ENCODE data around the gene ALG12. TPM values are rescaled to one million over a fixed set of nuclear protein-coding genes. Genes with fewer than 3 reads are reported as not detected.

Gene ALG12
- total and polyA plus RNA-seq, 2 experiments from 2014 or later: 18.7 to 23.3 TPM

DNA sequence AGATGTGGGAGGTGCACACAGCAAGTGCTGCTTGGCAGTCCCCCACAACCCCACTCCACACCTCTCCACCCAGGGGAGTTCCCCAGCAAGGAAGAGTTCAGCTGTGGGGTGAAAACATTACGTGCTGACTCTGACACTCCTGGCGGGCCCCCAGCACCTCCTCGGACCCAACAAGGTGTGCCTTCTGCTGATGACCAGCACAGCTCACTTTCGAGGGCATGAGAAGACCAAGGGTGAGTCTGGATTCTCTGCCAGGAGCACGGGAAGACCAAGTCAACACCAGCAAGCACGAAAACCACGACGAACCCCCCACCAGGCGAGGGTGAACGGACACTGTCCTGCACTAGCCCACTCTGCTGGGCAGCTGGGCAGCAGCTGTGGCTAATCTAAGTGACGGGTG, 1.4 kb downstream of the ALG12 start (continued):
- TF ChIP-seq, protein P1, sequence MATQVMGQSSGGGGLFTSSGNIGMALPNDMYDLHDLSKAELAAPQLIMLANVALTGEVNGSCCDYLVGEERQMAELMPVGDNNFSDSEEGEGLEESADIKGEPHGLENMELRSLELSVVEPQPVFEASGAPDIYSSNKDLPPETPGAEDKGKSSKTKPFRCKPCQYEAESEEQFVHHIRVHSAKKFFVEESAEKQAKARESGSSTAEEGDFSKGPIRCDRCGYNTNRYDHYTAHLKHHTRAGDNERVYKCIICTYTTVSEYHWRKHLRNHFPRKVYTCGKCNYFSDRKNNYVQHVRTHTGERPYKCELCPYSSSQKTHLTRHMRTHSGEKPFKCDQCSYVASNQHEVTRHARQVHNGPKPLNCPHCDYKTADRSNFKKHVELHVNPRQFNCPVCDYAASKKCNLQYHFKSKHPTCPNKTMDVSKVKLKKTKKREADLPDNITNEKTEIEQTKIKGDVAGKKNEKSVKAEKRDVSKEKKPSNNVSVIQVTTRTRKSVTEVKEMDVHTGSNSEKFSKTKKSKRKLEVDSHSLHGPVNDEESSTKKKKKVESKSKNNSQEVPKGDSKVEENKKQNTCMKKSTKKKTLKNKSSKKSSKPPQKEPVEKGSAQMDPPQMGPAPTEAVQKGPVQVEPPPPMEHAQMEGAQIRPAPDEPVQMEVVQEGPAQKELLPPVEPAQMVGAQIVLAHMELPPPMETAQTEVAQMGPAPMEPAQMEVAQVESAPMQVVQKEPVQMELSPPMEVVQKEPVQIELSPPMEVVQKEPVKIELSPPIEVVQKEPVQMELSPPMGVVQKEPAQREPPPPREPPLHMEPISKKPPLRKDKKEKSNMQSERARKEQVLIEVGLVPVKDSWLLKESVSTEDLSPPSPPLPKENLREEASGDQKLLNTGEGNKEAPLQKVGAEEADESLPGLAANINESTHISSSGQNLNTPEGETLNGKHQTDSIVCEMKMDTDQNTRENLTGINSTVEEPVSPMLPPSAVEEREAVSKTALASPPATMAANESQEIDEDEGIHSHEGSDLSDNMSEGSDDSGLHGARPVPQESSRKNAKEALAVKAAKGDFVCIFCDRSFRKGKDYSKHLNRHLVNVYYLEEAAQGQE (IDR thresholded peaks at IDR 0.05; ENCODE audit: unreplicated experiment): no peak
- no peak for TF ChIP-seq EZH2phosphoT487 (IDR thresholded peaks at IDR 0.05; ENCODE audit: unreplicated experiment)
- no peak for TF ChIP-seq ZNF114 (CRISPR knock-in tag; IDR thresholded peaks at IDR 0.05)
- no peak for TF ChIP-seq CREB1 (CRISPR knock-in tag; IDR thresholded peaks at IDR 0.05; ENCODE audit: low read depth)
- no peak for TF ChIP-seq STAT1 (IDR thresholded peaks at IDR 0.05; ENCODE audit: unreplicated experiment)
- no peak for TF ChIP-seq JUNB (IDR thresholded peaks at IDR 0.05; ENCODE audit: unreplicated experiment)
- TF ChIP-seq, protein P2, sequence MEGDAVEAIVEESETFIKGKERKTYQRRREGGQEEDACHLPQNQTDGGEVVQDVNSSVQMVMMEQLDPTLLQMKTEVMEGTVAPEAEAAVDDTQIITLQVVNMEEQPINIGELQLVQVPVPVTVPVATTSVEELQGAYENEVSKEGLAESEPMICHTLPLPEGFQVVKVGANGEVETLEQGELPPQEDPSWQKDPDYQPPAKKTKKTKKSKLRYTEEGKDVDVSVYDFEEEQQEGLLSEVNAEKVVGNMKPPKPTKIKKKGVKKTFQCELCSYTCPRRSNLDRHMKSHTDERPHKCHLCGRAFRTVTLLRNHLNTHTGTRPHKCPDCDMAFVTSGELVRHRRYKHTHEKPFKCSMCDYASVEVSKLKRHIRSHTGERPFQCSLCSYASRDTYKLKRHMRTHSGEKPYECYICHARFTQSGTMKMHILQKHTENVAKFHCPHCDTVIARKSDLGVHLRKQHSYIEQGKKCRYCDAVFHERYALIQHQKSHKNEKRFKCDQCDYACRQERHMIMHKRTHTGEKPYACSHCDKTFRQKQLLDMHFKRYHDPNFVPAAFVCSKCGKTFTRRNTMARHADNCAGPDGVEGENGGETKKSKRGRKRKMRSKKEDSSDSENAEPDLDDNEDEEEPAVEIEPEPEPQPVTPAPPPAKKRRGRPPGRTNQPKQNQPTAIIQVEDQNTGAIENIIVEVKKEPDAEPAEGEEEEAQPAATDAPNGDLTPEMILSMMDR (conservative IDR thresholded peaks at IDR 0.05; ENCODE audit: low read depth in 2 of 2): no peak
- TF ChIP-seq ZNF331 (CRISPR knock-in tag; IDR thresholded peaks at IDR 0.05; ENCODE audit: low read depth): no peak

DNA sequence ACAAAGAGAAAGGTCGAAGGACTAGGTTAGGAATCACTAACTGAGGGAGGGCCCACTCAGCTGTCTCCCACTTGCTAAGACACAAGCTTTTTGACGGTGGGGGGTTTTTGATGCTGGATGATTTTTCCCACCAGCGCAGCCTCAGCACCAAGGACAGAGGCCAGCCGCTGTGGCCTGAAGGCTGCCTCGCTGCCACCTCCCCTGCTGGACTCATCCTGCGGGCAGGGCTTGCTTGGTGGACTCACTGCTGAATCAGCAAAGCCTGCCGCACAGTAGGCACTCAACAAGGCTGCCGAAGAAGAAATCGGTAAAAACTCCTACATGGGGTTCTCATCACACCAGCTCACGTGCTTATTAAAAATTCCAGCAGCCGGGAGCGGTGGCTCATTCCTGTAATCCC, 2.6 kb downstream of the ALG12 start:
- peak; percentile 48 for DNase-seq (ENCODE audit: low spot score)

More for the DNA sequence above, 2.6 kb downstream of the ALG12 start:
- ATAC-seq: no peak
- Histone ChIP-seq H2AFZ (no peak overlapping the region), H3K4me2 (no peak overlapping the region), H4K20me1 (replicated peaks; ENCODE audit: insufficient read depth) (no peaks in the 10 kb centered on the region; the same call in 1 of the 2 replicates), H3K4me1 (ENCODE audit: insufficient read depth) (no peaks in the 10 kb centered on the region; the same call in 1 of the 2 replicates), H3F3A (replicated peaks; ENCODE audit: low read depth) (peaks cover 6% of the 10 kb centered on the region; the same call in 1 of the 2 replicates), H3K27ac (ENCODE audit: low read depth) (no peak overlapping the region), H3K27me3 (ENCODE audit: insufficient read depth) (no peaks in the 10 kb centered on the region), H3K9me2 (ENCODE audit: insufficient read depth) (no peaks in the 10 kb centered on the region), H3K4me3 (no peak overlapping the region), H3K36me3 (ENCODE audit: insufficient read depth) (no peaks in the 10 kb centered on the region), H3K79me2 (replicated peaks; ENCODE audit: insufficient read depth) (peaks cover 17% of the 10 kb centered on the region)
- Mint-ChIP-seq H3K27me3 (ENCODE audit: insufficient read depth, low read depth, poor library complexity) (peaks cover 11% of the 10 kb centered on the region), H3K27ac (no peak overlapping the region), H3K9me3 (no peaks in the 10 kb centered on the region), H3K36me3 (ENCODE audit: low read depth) (no peaks in the 10 kb centered on the region; the same call in 2 of the 3 replicates), H3K4me3 (no peak overlapping the region), H3K4me1 (no peaks in the 10 kb centered on the region; the same call in 2 of the 3 replicates)
- TF ChIP-seq, protein P3, sequence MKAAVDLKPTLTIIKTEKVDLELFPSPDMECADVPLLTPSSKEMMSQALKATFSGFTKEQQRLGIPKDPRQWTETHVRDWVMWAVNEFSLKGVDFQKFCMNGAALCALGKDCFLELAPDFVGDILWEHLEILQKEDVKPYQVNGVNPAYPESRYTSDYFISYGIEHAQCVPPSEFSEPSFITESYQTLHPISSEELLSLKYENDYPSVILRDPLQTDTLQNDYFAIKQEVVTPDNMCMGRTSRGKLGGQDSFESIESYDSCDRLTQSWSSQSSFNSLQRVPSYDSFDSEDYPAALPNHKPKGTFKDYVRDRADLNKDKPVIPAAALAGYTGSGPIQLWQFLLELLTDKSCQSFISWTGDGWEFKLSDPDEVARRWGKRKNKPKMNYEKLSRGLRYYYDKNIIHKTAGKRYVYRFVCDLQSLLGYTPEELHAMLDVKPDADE (IDR thresholded peaks at IDR 0.05): no peak
- TF ChIP-seq, protein P1 (IDR thresholded peaks at IDR 0.05; ENCODE audit: unreplicated experiment): peak; percentile 79
- TF ChIP-seq EZH2 (IDR thresholded peaks at IDR 0.05; ENCODE audit: low read depth, unreplicated experiment) (no peak), CREB1 (CRISPR knock-in tag; IDR thresholded peaks at IDR 0.05; ENCODE audit: low read depth) (no peak)

All from GM23338 (cell line).